ENCODE results near the gene CHCHD2. TPM values are rescaled to one million over a fixed set of nuclear protein-coding genes. Genes with fewer than 3 reads are reported as not detected.
A peak's percentile ranks its signal among the peaks of the same experiment; 100 is the strongest.

Gene CHCHD2
- total and polyA plus RNA-seq, 9 of the 15 experiments (the other 6 are each of a cell fraction or from before 2014, with no cell fraction given) = 145 to 1,044 (median 648) TPM

DNA sequence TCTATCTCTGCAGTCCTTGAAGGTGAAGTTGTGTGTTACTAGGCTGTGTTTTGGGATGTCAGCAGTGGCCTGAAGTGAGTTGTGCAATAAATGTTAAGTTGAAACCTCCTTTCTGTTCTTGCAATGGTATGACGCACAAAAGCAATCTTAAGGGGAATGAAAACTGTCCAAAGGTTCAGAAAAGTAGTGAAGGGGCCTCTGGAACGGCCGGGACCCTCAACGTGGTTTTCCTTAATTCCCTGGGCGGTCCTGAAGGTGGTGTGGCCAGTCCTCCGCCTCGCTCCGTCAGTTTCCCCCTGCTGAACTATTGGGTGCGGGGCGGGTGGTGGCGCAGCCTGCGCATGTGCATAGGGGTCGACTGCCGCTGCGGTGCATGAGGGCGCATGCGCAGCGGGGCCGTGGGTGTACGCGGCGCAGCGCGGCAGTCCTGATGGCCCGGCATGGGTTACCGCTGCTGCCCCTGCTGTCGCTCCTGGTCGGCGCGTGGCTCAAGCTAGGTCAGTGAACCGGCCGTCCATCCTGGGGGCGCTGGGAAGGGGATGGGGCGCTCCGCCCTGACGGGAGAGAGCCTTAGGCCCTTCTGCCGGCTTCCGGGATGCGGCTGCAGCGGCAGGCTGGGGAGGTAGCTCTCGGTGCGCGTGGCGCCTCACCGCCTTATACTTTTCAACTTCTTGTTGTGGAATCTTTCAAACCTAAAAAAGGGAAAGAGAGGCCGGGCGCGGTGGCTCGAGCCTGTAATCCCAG, 42.2 kb downstream of the CHCHD2 start, which contains the start of gene SUMF2 (continued):
- TF ChIP-seq, protein P1, sequence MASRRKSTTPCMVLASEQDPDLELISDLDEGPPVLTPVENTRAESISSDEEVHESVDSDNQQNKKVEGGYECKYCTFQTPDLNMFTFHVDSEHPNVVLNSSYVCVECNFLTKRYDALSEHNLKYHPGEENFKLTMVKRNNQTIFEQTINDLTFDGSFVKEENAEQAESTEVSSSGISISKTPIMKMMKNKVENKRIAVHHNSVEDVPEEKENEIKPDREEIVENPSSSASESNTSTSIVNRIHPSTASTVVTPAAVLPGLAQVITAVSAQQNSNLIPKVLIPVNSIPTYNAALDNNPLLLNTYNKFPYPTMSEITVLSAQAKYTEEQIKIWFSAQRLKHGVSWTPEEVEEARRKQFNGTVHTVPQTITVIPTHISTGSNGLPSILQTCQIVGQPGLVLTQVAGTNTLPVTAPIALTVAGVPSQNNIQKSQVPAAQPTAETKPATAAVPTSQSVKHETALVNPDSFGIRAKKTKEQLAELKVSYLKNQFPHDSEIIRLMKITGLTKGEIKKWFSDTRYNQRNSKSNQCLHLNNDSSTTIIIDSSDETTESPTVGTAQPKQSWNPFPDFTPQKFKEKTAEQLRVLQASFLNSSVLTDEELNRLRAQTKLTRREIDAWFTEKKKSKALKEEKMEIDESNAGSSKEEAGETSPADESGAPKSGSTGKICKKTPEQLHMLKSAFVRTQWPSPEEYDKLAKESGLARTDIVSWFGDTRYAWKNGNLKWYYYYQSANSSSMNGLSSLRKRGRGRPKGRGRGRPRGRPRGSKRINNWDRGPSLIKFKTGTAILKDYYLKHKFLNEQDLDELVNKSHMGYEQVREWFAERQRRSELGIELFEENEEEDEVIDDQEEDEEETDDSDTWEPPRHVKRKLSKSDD (conservative IDR thresholded peaks at IDR 0.05; ENCODE audit: low read length) = no peak
- peak; percentile 56 for TF ChIP-seq MXI1 (IDR thresholded peaks at IDR 0.05; ENCODE audit: low read depth, low read length)
- 0 out of 2 replicates have a peak, but pooled peaks have one; percentile 17 for TF ChIP-seq XRCC5 (IDR thresholded peaks at IDR 0.05; ENCODE audit: low read depth, low read length)
- TF ChIP-seq SRSF3 (IDR thresholded peaks at IDR 0.05; ENCODE audit: insufficient read depth, low read length) = no peak
- TF ChIP-seq SRSF1 (IDR thresholded peaks at IDR 0.05; ENCODE audit: low read depth, low read length) = no peak
- TF ChIP-seq SIN3A (IDR thresholded peaks at IDR 0.05; ENCODE audit: borderline replicate concordance in 2 of 2, control insufficient read depth in 1 of 2, low read depth in 2 of 2, low read length in 2 of 2) = peak; percentile 50 to 53; a peak in 2 of 4 replicates
- no peak; a peak in 2 of 4 replicates for TF ChIP-seq TEAD1 (CRISPR knock-in tag; IDR thresholded peaks at IDR 0.05)
- TF ChIP-seq CBX1 (IDR thresholded peaks at IDR 0.05; ENCODE audit: low read depth) = peak; percentile 94
- no peak for TF ChIP-seq BMI1 (IDR thresholded peaks at IDR 0.05; ENCODE audit: low read length)
- TF ChIP-seq, protein P2, sequence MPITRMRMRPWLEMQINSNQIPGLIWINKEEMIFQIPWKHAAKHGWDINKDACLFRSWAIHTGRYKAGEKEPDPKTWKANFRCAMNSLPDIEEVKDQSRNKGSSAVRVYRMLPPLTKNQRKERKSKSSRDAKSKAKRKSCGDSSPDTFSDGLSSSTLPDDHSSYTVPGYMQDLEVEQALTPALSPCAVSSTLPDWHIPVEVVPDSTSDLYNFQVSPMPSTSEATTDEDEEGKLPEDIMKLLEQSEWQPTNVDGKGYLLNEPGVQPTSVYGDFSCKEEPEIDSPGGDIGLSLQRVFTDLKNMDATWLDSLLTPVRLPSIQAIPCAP (CRISPR knock-in tag; IDR thresholded peaks at IDR 0.05; ENCODE audit: borderline replicate concordance) = no peak
- no peak for TF ChIP-seq NR1H2 (CRISPR knock-in tag; IDR thresholded peaks at IDR 0.05)
- peak; percentile 74 for TF ChIP-seq TAF1 (IDR thresholded peaks at IDR 0.05; ENCODE audit: control insufficient read depth, extremely low read depth, insufficient read depth, low read length, severe bottlenecking)
- no peak for TF ChIP-seq ARID2 (IDR thresholded peaks at IDR 0.05)
- TF ChIP-seq KDM1A (IDR thresholded peaks at IDR 0.05) = no peak
- TF ChIP-seq, protein P3, sequence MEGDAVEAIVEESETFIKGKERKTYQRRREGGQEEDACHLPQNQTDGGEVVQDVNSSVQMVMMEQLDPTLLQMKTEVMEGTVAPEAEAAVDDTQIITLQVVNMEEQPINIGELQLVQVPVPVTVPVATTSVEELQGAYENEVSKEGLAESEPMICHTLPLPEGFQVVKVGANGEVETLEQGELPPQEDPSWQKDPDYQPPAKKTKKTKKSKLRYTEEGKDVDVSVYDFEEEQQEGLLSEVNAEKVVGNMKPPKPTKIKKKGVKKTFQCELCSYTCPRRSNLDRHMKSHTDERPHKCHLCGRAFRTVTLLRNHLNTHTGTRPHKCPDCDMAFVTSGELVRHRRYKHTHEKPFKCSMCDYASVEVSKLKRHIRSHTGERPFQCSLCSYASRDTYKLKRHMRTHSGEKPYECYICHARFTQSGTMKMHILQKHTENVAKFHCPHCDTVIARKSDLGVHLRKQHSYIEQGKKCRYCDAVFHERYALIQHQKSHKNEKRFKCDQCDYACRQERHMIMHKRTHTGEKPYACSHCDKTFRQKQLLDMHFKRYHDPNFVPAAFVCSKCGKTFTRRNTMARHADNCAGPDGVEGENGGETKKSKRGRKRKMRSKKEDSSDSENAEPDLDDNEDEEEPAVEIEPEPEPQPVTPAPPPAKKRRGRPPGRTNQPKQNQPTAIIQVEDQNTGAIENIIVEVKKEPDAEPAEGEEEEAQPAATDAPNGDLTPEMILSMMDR (IDR thresholded peaks at IDR 0.05 in 2 of 3, conservative IDR thresholded peaks at IDR 0.05 in 1 of 3; ENCODE audit: insufficient read depth in 2 of 3, low read depth in 1 of 3, low read length in 3 of 3) = peak; percentile 25 to 32 (median 27); a peak in 3 of 6 replicates

Data from K562 (cell line).